Liver (tissue), 3 donors: ENCODE results near the gene SSNA1.

ENCODE experiments used
- ATF3 ChIP-seq: IDR thresholded peaks from 2 replicates; pipeline ENCODE4 v1.6.1; 2016; ENCODE audit warnings: antibody characterized with exemption
- EGR1 ChIP-seq, 2 donors: IDR thresholded peaks; 2 replicates each; pipeline ENCODE4 v1.6.1; 2016 to 2018; ENCODE audit warnings: antibody characterized with exemption in 2 of 2, low read depth in 2 of 2
- FOXA1 ChIP-seq: IDR thresholded peaks from 2 replicates; pipeline ENCODE4 v1.6.1; 2016; ENCODE audit warnings: antibody characterized with exemption
- GABPA ChIP-seq, 2 donors: IDR thresholded peaks in 1 of 2; conservative IDR thresholded peaks in 1 of 2; 2 replicates each; pipeline ENCODE4 v1.6.1; 2016; ENCODE audit warnings: antibody characterized with exemption in 2 of 2, mild to moderate bottlenecking in 1 of 2, moderate library complexity in 1 of 2
- RAD21 ChIP-seq, 2 donors: IDR thresholded peaks; 2 replicates each; pipeline ENCODE4 v1.6.1; 2016; ENCODE audit warnings: antibody characterized with exemption in 2 of 2, mild to moderate bottlenecking in 2 of 2
- REST ChIP-seq: IDR thresholded peaks from 2 replicates; pipeline ENCODE4 v1.6.1; 2016; ENCODE audit warnings: antibody characterized with exemption, mild to moderate bottlenecking
- RXRA ChIP-seq, 2 donors: IDR thresholded peaks; 2 replicates each; pipeline ENCODE4 v1.6.1; 2017 to 2018; ENCODE audit warnings: antibody characterized with exemption in 2 of 2, mild to moderate bottlenecking in 1 of 2
- SP1 ChIP-seq: IDR thresholded peaks from 2 replicates; pipeline ENCODE4 v1.6.1; 2018; ENCODE audit warnings: antibody characterized with exemption, mild to moderate bottlenecking
- TAF1 ChIP-seq: conservative IDR thresholded peaks from 2 replicates; pipeline ENCODE4 v1.6.1; 2016; ENCODE audit warnings: antibody characterized with exemption, mild to moderate bottlenecking
- YY1 ChIP-seq: IDR thresholded peaks from 2 replicates; pipeline ENCODE4 v1.6.1; 2016; ENCODE audit warnings: antibody characterized with exemption, mild to moderate bottlenecking
- TF ChIP-seq, protein P1 (sequence below): fragments of 150-350 bp; IDR thresholded peaks from 2 replicates; pipeline ENCODE4 v1.5.1; 2017; ENCODE audit warnings: improper control_type of control experiment, low read depth, low read length; ENCODE audit not compliant: missing input control
- TF ChIP-seq, protein P2 (sequence below): IDR thresholded peaks from 2 replicates; pipeline ENCODE4 v1.6.1; 2016; ENCODE audit warnings: antibody characterized with exemption
- TF ChIP-seq, protein P3 (sequence below): IDR thresholded peaks from 2 replicates; pipeline ENCODE4 v1.6.1; 2016; ENCODE audit warnings: antibody characterized with exemption
- donor health status: healthy.
- donor health status: healthy.

DNA sequence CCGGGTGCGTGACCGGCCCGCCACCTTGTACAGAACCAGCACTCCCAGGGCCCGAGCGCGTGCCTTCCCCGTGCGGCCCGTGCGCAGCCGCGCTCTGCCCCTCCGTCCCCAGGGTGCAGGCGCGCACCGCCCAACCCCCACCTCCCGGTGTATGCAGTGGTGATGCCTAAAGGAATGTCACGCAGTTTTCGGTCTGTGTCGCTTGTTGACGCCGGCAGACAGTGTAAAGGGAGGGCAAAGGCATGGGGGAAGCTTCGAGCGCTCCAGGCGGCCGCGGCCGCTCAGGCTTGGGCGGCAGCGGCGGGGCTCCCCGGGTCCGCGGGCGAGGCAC lies 19.9 kb upstream of the SSNA1 start:
- no peak for TF ChIP-seq REST
- TF ChIP-seq, protein P1, sequence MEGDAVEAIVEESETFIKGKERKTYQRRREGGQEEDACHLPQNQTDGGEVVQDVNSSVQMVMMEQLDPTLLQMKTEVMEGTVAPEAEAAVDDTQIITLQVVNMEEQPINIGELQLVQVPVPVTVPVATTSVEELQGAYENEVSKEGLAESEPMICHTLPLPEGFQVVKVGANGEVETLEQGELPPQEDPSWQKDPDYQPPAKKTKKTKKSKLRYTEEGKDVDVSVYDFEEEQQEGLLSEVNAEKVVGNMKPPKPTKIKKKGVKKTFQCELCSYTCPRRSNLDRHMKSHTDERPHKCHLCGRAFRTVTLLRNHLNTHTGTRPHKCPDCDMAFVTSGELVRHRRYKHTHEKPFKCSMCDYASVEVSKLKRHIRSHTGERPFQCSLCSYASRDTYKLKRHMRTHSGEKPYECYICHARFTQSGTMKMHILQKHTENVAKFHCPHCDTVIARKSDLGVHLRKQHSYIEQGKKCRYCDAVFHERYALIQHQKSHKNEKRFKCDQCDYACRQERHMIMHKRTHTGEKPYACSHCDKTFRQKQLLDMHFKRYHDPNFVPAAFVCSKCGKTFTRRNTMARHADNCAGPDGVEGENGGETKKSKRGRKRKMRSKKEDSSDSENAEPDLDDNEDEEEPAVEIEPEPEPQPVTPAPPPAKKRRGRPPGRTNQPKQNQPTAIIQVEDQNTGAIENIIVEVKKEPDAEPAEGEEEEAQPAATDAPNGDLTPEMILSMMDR = no peak
- no peak for TF ChIP-seq ATF3
- no peak for TF ChIP-seq TAF1
- no peak for TF ChIP-seq SP1
- TF ChIP-seq RAD21 (IDR thresholded peaks at IDR 0.05) = no peak
- TF ChIP-seq YY1 = no peak
- no peak for TF ChIP-seq GABPA (IDR thresholded peaks at IDR 0.05 in 1 of 2, conservative IDR thresholded peaks at IDR 0.05 in 1 of 2)
- TF ChIP-seq RXRA (IDR thresholded peaks at IDR 0.05) = no peak
- TF ChIP-seq FOXA1 = no peak
- TF ChIP-seq, protein P2, sequence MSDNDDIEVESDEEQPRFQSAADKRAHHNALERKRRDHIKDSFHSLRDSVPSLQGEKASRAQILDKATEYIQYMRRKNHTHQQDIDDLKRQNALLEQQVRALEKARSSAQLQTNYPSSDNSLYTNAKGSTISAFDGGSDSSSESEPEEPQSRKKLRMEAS = no peak
- TF ChIP-seq, protein P3, sequence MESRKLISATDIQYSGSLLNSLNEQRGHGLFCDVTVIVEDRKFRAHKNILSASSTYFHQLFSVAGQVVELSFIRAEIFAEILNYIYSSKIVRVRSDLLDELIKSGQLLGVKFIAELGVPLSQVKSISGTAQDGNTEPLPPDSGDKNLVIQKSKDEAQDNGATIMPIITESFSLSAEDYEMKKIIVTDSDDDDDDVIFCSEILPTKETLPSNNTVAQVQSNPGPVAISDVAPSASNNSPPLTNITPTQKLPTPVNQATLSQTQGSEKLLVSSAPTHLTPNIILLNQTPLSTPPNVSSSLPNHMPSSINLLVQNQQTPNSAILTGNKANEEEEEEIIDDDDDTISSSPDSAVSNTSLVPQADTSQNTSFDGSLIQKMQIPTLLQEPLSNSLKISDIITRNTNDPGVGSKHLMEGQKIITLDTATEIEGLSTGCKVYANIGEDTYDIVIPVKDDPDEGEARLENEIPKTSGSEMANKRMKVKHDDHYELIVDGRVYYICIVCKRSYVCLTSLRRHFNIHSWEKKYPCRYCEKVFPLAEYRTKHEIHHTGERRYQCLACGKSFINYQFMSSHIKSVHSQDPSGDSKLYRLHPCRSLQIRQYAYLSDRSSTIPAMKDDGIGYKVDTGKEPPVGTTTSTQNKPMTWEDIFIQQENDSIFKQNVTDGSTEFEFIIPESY = no peak
- no peak for TF ChIP-seq EGR1 (IDR thresholded peaks at IDR 0.05; ENCODE audit: low read depth in 2 of 2)
